AML-193 (cell line): Measurements from ENCODE around the gene BEX3.
"Not testable (repeated sequence)": the region's sequence is repeated elsewhere in the genome, so short reads cannot be mapped to it uniquely, and the experiment has no call there.

Source experiments
- DNase-seq, 2 experiments: peaks; one replicate each; lab custom pipeline; 2025; lab: John Stamatoyannopoulos, UW

The BEX3 gene

GRCh38 chrX:103382877-103383276 is 6.5 kb downstream of the BEX3 start:
- DNase-seq: no peak

DNA sequence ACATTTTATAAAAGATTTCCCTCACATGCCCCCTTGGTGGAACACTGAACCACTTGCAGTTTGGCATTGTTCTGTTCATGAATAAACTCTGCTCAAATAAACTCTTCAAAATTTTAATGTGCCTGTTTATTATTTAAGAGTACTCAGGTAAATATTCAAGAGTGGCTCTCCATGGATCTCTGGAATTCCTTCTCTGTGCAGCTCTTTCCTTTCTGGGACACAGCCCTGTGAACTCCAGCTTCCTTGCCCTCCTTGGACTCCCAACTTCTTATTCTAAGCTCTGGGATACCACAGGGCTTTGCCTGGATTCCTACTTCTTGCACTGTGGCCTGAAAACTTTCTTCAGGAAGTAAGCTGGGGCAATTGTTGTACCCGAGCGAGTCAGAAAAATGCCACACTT is 8.3 kb downstream of the BEX3 start:
- DNase-seq: no peak

- DNase-seq: not testable (repeated sequence)
These were observed 9.0 kb downstream of the BEX3 start for GRCh38 chrX:103385283-103385830.

DNA sequence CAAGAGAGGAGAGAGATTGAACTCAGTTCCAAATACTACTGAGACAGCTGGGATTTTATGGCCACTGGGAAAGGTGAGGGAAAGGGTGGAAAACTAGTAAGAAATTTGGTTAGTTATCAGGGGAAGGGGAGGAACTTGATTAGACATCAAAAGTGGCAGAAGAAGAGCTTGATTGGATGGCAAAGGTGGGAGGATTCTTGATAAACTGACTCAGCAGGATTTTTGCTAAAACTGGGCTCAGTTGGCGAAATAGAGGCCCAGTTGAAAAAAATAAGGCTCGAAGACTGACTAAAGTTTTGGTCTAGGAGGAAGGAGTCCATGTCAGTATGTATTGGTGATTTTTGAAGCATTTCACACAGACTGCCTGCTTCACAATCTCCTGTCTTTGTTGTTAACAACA is 10.0 kb downstream of the BEX3 start:
- DNase-seq: no peak

DNA sequence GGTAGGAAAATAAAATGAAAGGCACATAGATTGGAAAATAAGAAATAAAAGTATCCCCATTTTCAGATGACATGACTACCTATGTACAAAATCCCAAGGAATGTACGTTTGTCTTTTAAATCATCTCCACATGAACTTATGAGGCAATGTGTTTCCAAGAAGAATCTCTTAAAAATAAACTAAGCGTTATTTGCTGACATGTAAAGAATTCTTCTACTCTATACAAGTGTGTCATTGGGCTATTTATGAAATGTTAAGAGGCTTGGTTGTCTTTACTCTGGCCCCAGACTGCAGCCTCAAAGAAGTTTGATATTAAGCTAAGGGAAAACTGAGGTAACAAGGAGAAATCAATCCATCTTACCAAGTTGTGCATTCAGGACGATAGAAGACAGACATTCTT is 17.1 kb downstream of the BEX3 start:
- DNase-seq: no peak

DNA sequence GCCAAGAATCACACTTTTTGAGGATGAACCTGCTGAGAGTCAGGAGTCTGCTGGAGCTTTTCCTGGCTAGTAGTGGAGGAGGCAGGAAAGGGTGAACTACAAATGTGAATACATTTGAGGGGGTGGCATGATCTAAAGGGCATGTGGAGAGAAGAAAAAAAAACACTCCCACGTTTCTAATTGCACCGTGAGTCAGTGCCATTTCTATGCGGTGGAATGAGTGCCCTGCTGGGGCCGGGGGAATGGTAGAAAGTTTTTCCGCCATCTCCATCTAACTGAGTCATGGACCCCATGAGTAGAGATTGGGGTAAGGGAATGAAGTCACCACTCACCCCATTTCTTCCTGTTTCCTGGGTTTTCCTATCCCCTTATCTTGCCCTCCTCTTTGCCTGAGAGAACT is 19.8 kb downstream of the BEX3 start:
- DNase-seq: no peak

GRCh38 chrX:103396660-103397059 is 20.3 kb downstream of the BEX3 start:
- DNase-seq: no peak

DNA sequence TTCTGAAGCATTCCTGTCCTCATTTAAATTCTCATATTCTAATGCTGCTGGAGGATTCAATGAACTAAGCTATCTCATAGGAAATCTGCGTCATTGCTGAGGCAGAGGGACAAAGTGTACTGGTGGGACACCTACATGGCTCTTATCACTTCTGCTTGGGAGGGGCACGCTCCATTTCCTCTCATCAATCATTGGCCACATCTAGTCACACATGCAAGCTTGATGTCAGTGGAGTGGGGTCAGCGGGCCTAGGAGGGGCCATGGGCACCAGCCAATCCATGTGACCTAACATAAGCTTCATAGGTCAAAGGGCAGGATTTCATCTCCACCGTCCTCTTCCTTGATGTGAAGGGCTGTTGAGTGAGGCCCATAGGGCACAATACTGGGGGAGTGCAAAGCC is 21.4 kb downstream of the BEX3 start:
- DNase-seq: no peak

DNA sequence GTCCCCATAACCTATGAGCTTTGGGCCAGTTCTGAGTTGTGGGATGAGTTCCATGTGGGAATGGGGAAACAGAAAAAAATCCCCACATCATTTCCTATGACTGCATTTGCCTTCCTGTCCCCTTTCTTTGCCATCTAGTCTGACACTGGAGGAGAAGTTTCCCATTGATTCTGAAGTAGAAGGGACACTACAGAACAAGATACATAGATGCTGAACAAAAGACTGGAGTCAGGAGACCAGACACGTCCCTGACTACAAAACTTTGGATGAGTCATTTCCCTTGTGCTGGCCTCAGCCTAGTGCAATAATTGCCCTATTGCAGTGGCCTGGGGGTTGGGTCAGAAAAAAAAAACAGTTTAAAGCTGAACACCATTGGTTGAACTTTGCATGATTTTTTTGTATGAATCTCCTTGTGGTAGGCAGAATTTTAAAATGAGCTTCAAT is 22.1 kb downstream of the BEX3 start:
- peak; percentile 2 to 11 for DNase-seq

DNA sequence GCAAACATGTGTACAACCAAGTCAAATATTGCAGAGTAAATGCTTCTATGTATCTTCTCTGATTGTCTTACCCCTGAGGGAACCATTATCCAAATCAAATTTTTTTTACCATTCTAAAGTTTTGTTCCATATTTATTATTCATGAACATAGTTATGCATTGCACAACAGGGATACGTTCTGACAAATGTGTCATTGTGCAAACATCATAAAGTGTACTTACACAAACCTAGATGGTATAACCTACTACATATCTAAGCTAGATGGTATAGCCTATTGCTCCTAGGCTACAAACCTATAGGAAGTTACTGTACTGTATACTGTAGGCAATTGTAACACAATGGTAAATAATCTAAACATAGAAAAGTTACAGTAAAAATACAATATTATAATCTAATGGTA is 23.4 kb downstream of the BEX3 start:
- no peak for DNase-seq

- no peak for DNase-seq
These were observed 24.6 kb downstream of the BEX3 start for GRCh38 chrX:103400931-103401330.

DNA sequence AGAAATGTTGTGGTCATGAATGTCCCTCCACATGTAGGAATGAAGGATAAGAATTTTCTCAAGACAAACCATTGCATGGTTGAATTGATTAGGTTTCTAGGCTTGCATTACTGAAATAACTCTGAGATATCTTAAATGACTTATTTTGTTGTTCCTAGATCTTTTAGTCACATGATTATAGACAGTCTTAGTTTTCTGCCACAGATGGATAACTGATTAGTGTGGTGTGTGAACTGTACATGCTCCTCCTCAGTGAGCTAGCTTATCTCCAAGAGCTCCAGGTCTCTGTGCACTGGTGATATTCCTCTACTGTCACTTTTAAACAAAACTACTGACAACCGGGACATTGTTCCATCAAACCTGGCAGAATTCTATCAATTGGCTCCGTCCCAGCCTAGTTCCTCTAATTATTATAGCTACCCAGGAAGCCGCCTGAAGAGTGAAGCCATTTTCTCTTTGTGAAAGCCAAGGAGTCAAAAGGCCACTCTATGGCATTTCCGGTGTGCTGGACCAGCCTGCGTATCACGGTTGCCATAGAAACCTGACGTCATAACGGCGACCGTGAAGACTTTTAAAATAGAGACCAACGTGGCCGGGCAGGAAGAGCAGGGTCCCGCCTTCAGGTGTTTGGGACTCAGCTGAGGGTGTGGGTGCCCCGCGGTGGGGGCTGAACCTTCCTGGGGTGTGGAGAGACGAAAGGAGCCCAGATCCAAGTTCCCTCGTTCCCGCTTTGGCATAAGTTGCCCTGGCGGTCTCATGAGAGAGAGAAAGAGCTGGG is 28.1 kb downstream of the BEX3 start:
- DNase-seq: no peak

DNA sequence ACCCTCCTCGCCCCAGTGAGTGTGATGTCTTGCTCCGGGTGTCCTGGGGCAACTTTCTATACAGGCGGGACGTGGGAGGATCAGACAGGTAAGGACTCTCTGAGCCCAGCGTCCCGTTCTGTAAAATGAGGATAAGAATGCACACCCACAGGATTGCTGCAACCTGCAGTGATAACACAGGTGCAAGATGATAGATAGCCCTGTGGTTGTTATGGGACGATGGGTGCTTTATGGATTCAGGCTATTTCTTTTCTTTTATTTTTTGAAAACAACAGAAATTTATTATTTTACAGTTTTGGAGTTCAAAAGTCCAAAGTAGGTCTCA is 28.6 kb downstream of the BEX3 start:
- DNase-seq: no peak

DNA sequence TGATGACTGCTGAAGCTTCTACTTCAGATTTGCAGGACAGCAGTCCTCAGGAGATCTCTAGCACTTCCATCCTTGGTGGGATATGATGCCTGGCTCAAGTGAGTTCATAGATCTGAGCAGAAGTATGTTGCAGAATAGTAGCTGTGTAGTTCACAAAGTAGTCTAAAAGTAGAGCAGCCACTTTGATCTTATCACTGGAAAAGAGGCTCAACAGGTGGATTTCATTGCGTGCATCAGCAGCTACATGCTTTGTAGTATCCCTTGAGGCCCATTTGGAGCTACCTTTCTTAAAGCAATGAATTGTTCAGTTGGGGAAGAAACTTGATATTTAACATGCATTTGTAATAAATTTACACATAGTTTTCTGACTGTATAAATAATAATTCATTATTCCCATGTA is 29.9 kb downstream of the BEX3 start:
- DNase-seq: no peak

GRCh38 chrX:103407776-103408175 is 31.4 kb downstream of the BEX3 start:
- no peak for DNase-seq

DNA sequence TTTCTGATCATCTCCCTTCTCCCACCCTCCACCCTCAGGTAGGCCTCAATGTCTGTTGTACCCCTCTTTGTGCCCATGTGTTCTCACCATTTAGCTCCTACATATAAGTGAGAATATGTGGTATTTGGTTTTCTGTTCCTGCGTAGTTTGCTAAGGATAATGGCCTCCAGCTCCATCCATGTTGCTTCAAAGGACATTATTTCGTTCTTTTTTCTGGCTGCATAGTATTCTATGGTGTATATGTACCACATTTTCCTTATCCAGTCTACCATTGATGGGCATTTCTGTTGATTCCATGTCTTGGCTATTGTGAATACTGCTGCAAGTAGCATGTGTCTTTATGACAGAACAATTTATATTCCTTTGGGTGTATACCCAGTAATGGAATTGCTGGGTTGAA is 35.4 kb downstream of the BEX3 start:
- not testable (repeated sequence) for DNase-seq

DNA sequence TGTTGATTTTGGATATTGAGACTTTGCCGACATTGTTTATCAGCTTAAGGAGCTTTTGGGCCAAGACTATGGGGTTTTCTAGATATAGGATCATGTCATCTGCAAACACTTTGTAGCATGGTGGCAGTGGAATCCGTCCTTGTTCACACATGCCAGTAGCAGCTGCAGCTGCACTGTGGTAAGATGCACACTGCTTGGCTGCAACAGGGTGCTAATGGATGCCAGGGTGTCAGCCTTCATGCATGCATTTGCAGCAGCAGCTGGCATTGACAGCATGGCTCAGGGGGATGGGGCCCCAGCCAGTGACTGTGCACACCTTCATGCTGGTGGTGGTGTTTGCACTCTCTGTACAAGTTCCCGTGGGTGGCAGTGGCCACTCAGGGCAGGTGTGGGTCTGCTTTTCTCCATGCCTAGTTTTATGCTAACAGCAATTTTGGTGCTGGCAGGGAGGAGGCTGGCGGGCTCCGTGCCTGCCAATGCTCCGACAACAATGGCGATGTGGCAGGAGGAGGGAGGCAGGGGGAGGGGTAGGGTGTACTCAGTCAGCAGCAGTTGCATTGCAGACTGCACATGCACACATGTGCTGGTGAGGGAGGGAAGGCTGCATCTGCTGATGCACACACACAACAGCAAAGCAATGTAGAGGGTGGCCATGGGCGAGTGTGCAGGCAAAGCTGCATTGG is 37.5 kb downstream of the BEX3 start:
- no peak for DNase-seq

GRCh38 chrX:103414561-103414960 is 38.2 kb downstream of the BEX3 start:
- no peak for DNase-seq

DNA sequence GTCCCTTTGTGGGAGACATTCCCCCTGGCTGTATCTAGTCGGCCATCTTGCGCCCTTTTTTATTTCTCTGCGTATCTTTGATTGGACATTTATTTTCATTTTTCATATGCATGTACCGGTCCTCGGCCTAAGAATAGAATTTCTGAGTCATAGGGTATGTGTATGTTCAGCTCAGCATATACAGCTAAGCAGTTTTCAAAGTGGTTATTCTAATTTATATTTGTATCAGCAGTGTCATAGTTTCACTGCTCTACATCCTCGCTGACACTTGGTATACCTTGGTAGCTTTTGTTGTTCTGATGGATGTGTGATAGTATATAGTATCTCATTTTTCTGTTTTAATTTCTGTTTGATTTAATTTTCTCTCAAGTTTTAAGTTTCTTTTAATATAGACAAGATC is 38.7 kb downstream of the BEX3 start:
- no peak for DNase-seq

DNA sequence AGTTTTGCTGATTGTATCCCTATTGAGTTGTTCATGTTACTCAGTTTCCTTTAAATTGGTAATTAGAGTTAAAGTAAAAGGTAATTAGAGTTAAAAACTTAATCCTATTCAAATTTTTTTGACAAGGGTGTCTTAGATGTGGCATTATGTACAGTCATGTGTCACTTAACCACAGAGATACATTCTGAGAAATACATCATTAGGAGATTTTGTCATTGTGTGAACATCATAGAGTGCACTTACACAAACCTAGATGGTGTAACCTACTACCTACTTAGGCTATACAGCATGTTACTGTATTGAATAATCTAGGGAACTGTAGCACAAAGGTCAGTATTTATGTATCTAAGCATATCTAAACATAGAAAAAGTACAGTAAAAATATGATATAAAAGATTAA is 39.2 kb downstream of the BEX3 start:
- no peak for DNase-seq

DNA sequence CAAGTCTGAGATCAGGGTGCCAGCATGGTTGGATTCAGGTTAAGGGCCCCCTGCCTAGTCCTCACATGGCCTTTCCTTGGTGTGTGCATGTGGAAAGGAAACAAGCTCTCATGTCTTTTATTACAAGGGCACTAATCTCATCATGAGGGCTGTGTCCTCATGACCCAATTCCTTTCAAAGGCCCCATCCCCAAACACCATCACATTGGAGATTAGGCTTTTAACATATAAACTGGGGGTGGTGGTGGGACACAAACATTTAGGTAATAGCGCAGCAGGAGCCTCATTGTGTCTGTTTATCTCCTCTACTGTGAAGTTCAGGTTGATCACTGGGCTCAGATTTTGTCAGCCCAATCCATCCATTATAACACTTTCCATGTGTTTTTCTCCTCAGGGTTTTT is 41.0 kb downstream of the BEX3 start:
- DNase-seq: no peak

GRCh38 chrX:103417933-103418332 is 41.6 kb downstream of the BEX3 start:
- no peak for DNase-seq

DNA sequence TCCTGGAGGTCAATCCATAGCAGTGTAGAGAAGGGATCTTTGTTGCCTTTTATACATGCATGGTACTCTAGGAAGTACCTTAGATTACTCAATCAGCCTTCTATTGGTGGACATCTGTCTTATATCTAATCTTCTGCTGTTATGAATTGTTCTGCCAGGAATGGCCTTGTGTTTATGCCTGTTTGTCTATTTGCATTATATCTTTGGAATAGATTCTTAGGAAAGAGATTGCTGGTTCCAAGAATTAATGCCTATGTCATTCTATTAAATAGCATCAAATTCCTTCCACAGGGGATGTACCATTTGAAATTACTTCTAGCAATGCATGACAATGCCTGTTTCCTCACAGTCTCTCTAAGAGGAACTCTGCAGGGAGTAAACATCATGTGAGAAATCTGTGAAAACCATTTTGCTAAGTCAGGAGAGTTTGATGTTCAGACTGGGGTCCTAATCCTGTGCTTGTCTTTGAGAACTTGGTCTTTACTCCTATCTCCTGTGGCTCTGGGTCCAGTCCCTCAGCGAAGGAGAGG is 42.5 kb downstream of the BEX3 start:
- no peak for DNase-seq
